NB4 (cell line): ENCODE data around the gene NSUN5.

Experiments
- CTCF ChIP-seq: IDR thresholded peaks from one replicate; pipeline ENCODE4 v1.5.1; 2012; ENCODE audit warnings: low read depth, low read length
- MAX ChIP-seq: IDR thresholded peaks from 2 replicates; pipeline ENCODE4 v1.6.1; 2011; ENCODE audit warnings: low read depth, low read length
- MYC ChIP-seq: IDR thresholded peaks from 2 replicates; pipeline ENCODE4 v1.6.1; 2011; ENCODE audit warnings: low read depth, low read length
- POLR2A ChIP-seq: IDR thresholded peaks from 2 replicates; pipeline ENCODE4 v1.6.1; 2011; ENCODE audit warnings: mild to moderate bottlenecking; ENCODE audit not compliant: insufficient read length; ENCODE audit errors: extremely low read depth

GRCh38 chr7:73303546-73303945 is 5.1 kb downstream of the NSUN5 start:
- no peak for TF ChIP-seq CTCF
- no peak for TF ChIP-seq POLR2A
- TF ChIP-seq MAX, result no peak
- no peak for TF ChIP-seq MYC
